Measurements from ENCODE around the gene PRKCE. TPM values are rescaled to one million over a fixed set of nuclear protein-coding genes. Genes with fewer than 3 reads are reported as not detected.
A peak's percentile ranks its signal among the peaks of the same experiment; 100 is the strongest.

The PRKCE gene
- polyA plus RNA-seq, 3 donors, result 1.3 to 7.7 (median 2.3) TPM

- Histone ChIP-seq H3K27me3 (ENCODE audit: control insufficient read depth in 2 of 2, insufficient read depth in 2 of 2, low read length in 2 of 2) (no peaks in the 10 kb centered on the region), H3K79me2 (ENCODE audit: insufficient read depth, low read length) (no peaks in the 10 kb centered on the region), H3K36me3 (replicated peaks in 1 of 2; ENCODE audit: control insufficient read depth in 1 of 2, insufficient read depth in 2 of 2, low read length in 2 of 2) (no peaks in the 10 kb centered on the region), H4K20me1 (ENCODE audit: insufficient read depth, low read length) (no peaks in the 10 kb centered on the region), H3K4me1 (ENCODE audit: control insufficient read depth in 1 of 2, insufficient read depth in 2 of 2, low read length in 2 of 2) (peaks cover 12 to 14% of the 10 kb centered on the region in 2 donors), H3K27ac (ENCODE audit: low read depth in 1 of 2, low read length in 2 of 2) (peak overlapping the region; percentile 19 to 69), H3K4me3 (replicated peaks in 1 of 3; ENCODE audit: low read depth in 2 of 3, low read length in 3 of 3) (no peak overlapping the region), H2AFZ (ENCODE audit: insufficient read depth, low read depth, low read length, poor library complexity, severe bottlenecking) (no peak overlapping the region), H3K9ac (ENCODE audit: insufficient read depth, low read length, poor library complexity, severe bottlenecking) (no peak overlapping the region), H3K9me3 (replicated peaks in 1 of 2; ENCODE audit: control insufficient read depth in 1 of 2, insufficient read depth in 1 of 2, low read length in 2 of 2) (no peaks in the 10 kb centered on the region), H3K4me2 (replicated peaks; ENCODE audit: extremely low read depth, low read length, poor library complexity, severe bottlenecking) (no peak overlapping the region)
- WGBS (ENCODE audit: insufficient coverage), result 100% methylated on average over 1 of the region's 1 CpG
- Mint-ChIP-seq H3K36me3 (peaks cover 0 to 4% of the 10 kb centered on the region in 2 donors), H3K9me3 (no peaks in the 10 kb centered on the region), H3K27me3 (ENCODE audit: low read depth in 3 of 3) (no peaks in the 10 kb centered on the region), H3K4me1 (peaks cover 16% of the 10 kb centered on the region), H3K4me3 (no peak overlapping the region), H3K27ac (peak overlapping the region in 4 of 7 donors; percentile 18 to 82 (median 69))
- no peak for DNase-seq
- intact Hi-C loops (cut with micrococcal nuclease), result loop anchor here in 1 of 2 donors (5.0 kb wide), 1 partner anchor 33 kb away; no protein-coding TSS in a partner anchor
- TF ChIP-seq CTCF (IDR thresholded peaks at IDR 0.05), result no peak
These were observed 278.9 kb downstream of the PRKCE start for GRCh38 chr2:45930396-45930792.

GRCh38 chr2:45932278-45932975, 281.0 kb downstream of the PRKCE start:
- H3K27ac ChIP-seq (ENCODE audit: low read depth in 1 of 2, low read length in 2 of 2), result no peak overlapping the region
- Mint-ChIP-seq H3K27ac (no peak overlapping the region), H3K27me3 (ENCODE audit: low read depth in 3 of 3) (no peaks in the 10 kb centered on the region), H3K36me3 (peaks cover 0 to 2% of the 10 kb centered on the region in 2 donors), H3K4me3 (no peak overlapping the region), H3K4me1 (peaks cover 25% of the 10 kb centered on the region), H3K9me3 (no peaks in the 10 kb centered on the region)
- no peaks in the 10 kb centered on the region for H3K9me3 ChIP-seq (replicated peaks in 1 of 2; ENCODE audit: control insufficient read depth in 1 of 2, insufficient read depth in 1 of 2, low read length in 2 of 2)
- H3K9ac ChIP-seq (ENCODE audit: insufficient read depth, low read length, poor library complexity, severe bottlenecking), result no peak overlapping the region
- no peak for DNase-seq
- intact Hi-C loops (cut with micrococcal nuclease), result loop anchor here in 1 of 2 donors (5.0 kb wide), 1 partner anchor 35 kb away; no protein-coding TSS in a partner anchor
- no peak overlapping the region for H3K4me3 ChIP-seq (replicated peaks in 1 of 3; ENCODE audit: low read depth in 2 of 3, low read length in 3 of 3)
- no CpG with 5 or more reads among the region's 8 CpGs for WGBS (ENCODE audit: insufficient coverage)
- H2AFZ ChIP-seq (ENCODE audit: insufficient read depth, low read depth, low read length, poor library complexity, severe bottlenecking), result no peak overlapping the region
- no peaks in the 10 kb centered on the region for H3K79me2 ChIP-seq (ENCODE audit: insufficient read depth, low read length)
- no peaks in the 10 kb centered on the region for H3K36me3 ChIP-seq (replicated peaks in 1 of 2; ENCODE audit: control insufficient read depth in 1 of 2, insufficient read depth in 2 of 2, low read length in 2 of 2)
- no peaks in the 10 kb centered on the region for H4K20me1 ChIP-seq (ENCODE audit: insufficient read depth, low read length)
- H3K4me2 ChIP-seq (replicated peaks; ENCODE audit: extremely low read depth, low read length, poor library complexity, severe bottlenecking), result no peak overlapping the region
- no peak for TF ChIP-seq CTCF (IDR thresholded peaks at IDR 0.05)
- H3K4me1 ChIP-seq (ENCODE audit: control insufficient read depth in 1 of 2, insufficient read depth in 2 of 2, low read length in 2 of 2), result peaks cover 18 to 20% of the 10 kb centered on the region in 2 donors
- no peaks in the 10 kb centered on the region for H3K27me3 ChIP-seq (ENCODE audit: control insufficient read depth in 2 of 2, insufficient read depth in 2 of 2, low read length in 2 of 2)
